D721Med (cell line): ENCODE data around the gene LRP1B.

ENCODE experiments used
- DNase-seq: peaks from one replicate; pipeline ENCODE4 v3.0.0; 2011; ENCODE audit warnings: low spot score; ENCODE audit not compliant: insufficient read length
- FAIRE-seq: peaks from 2 replicates; lab custom pipeline; 2011; peaks lifted over from hg19 to GRCh38; lab: Jason Lieb, UNC
- TF ChIP-seq, protein P1 (sequence below): IDR thresholded peaks from 2 replicates; pipeline ENCODE4 v1.5.1; 2012; ENCODE audit warnings: mild to moderate bottlenecking, control low read depth; ENCODE audit not compliant: insufficient read depth; ENCODE audit errors: missing control alignments

Gene LRP1B

GRCh38 chr2:142136571-142136970, 5.8 kb upstream of the LRP1B start:
- TF ChIP-seq, protein P1, sequence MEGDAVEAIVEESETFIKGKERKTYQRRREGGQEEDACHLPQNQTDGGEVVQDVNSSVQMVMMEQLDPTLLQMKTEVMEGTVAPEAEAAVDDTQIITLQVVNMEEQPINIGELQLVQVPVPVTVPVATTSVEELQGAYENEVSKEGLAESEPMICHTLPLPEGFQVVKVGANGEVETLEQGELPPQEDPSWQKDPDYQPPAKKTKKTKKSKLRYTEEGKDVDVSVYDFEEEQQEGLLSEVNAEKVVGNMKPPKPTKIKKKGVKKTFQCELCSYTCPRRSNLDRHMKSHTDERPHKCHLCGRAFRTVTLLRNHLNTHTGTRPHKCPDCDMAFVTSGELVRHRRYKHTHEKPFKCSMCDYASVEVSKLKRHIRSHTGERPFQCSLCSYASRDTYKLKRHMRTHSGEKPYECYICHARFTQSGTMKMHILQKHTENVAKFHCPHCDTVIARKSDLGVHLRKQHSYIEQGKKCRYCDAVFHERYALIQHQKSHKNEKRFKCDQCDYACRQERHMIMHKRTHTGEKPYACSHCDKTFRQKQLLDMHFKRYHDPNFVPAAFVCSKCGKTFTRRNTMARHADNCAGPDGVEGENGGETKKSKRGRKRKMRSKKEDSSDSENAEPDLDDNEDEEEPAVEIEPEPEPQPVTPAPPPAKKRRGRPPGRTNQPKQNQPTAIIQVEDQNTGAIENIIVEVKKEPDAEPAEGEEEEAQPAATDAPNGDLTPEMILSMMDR = no peak
- DNase-seq = no peak
- FAIRE-seq = no peak

DNA sequence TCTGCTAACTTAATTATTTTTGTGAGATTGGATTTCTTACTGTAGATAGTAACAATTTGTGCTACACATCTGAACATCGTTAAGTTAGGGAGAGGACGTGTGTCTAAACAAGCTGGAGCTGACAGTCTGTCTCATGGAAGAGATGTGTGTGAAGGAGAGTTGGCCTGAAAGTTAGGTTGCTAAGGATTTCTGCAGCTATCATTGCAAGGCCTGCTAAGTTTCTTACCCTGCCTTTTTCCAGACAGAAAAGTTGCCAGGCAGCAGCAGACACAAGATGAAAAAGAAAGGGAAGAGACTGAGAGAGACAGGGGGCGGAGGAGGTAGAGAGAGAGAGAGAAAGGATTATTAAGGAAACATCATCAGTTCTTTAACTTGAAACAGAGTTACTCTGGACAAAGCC, 4.1 kb upstream of the LRP1B start:
- TF ChIP-seq, protein P1 = no peak
- FAIRE-seq (no peak), DNase-seq (no peak)

- TF ChIP-seq, protein P1 = no peak
- DNase-seq (no peak), FAIRE-seq (no peak)
Measured at GRCh38 chr2:142130111-142131009, 456 bp downstream of the LRP1B start.

DNA sequence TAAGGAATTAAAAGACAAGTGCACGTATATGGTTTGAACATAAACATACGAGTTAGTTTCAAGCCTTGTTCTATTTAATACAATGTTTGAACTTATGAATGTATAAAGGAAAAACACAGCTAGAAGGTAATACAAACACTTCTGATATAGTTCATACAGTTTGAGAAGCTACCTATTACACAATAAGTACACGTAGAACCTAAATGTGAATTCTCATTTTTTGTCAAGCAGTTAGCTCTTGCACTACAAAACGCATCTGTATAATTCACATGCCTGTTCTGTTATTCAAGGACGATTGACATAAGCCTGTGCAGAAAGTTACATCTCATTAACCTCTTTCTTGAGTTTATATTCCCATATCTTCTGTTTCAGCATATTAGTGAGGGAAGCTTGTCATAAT, 2.7 kb downstream of the LRP1B start:
- DNase-seq (no peak), FAIRE-seq (no peak)
- TF ChIP-seq, protein P1 = no peak

- TF ChIP-seq, protein P1 = no peak
- DNase-seq = no peak
- FAIRE-seq = no peak
Measured at GRCh38 chr2:142127248-142127647, 3.6 kb downstream of the LRP1B start.

DNA sequence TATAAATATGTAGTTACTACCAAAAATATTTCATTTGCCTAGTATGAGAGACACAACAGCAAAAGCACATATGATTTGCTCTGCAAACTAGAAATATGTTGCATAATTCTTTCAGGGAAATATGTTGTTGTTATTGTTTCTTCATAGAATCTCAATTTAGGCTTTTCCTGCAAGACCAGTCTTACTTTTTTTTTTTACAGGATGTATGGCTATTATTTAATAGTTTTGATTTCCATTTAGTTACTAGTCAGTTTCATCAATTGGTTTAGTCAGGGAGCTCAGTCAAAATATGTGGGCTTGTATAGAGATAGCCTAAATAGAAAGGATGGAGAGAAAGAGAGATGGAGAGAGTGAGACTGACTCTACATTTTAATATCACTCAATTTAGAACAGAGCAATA, 6.1 kb downstream of the LRP1B start:
- TF ChIP-seq, protein P1 = no peak
- DNase-seq (no peak), FAIRE-seq (no peak)

DNA sequence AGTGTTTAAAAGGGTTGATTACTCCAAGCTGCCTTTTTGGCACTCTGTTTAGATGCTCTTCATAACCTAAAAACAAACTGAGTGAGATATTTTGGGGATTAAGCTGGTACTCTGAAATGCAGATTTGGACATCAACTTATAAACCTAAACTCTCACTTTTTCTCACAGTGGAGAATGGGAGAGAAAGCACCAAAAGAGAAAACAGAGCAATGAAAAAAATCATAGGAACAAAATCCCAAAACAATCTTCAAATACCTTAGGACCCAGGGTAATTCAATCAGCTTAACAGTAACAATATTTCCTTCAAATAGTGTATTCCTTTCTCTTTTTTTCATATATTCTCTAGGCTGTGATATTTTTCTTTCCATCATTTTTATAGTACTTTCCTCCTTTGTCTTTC, 11.5 kb downstream of the LRP1B start:
- DNase-seq (no peak), FAIRE-seq (no peak)
- TF ChIP-seq, protein P1 = no peak
